Left forelimb (tissue), 1 donor: Measurements from ENCODE around the gene GAP43.
A peak's percentile ranks its signal among the peaks of the same experiment; 100 is the strongest.

Experiments
- DNase-seq: peaks from one replicate; pipeline ENCODE4 v3.0.0-alpha.2; 2018; ENCODE audit warnings: low spot score

Gene GAP43, protein sequence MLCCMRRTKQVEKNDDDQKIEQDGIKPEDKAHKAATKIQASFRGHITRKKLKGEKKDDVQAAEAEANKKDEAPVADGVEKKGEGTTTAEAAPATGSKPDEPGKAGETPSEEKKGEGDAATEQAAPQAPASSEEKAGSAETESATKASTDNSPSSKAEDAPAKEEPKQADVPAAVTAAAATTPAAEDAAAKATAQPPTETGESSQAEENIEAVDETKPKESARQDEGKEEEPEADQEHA

DNA sequence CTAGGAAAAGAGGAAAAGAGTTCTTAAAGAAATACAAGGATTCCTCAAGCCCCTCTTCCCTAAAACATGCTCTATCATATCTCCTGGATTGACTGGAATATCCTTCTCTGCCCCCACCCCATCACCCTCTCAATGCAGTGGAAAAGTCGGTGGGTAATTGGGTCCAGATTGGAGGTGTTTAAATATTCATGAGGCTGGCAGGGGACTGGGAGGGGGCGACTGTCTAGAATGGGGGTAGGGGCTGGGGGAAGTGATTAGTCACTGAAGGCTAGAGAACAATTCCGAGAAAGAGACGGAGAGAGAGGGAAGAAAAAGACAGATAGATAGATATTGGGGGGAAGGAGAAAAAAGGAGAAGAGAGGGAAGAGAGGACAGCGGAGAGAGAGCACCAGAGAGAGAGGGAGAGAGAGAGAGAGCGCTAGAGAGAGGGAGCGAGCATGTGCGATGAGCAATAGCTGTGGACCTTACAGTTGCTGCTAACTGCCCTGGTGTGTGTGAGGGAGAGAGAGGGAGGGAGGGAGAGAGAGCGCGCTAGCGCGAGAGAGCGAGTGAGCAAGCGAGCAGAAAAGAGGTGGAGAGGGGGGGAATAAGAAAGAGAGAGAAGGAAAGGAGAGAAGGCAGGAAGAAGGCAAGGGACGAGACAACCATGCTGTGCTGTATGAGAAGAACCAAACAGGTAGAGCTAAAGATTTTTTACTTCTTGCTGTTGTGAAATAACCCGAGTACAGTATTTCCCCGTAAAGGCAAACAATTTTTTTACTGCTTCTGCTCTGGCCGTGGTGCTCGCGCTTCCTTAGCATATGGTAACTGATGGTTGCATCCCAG lies at the start of gene GAP43:
TSS of gene GAP43 (plus strand) at position 467 of the 825 bp plus-strand sequence. CDS start at position 647, 180 bp downstream.
- DNase-seq = peak; percentile 77

DNA sequence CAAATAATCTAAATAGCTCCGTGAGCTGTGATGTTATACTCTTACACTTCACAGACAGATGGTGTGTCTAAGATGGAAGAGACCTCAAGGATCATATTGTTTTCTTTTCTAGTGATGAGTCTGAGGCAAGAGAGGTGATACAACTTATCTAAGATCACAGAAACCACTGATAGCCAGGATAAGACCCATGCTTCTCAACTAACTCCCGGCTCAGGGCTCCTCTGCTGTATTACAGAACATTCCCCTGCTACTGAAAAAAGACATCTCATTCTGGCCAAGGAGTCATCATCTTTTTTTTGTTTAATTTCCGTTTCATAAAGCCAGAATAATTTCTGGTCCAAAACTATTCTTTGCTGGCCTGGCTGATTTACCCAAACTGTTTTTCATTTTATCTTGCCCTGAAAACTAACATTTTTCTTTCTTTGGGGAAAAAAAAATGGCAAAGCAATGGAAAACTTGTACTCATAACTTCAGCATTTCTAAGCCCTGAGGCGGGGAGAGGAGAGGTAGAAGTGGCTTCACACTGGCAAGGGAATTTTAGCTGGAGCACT lies 46.9 kb upstream of the GAP43 start:
- no peak for DNase-seq

DNA sequence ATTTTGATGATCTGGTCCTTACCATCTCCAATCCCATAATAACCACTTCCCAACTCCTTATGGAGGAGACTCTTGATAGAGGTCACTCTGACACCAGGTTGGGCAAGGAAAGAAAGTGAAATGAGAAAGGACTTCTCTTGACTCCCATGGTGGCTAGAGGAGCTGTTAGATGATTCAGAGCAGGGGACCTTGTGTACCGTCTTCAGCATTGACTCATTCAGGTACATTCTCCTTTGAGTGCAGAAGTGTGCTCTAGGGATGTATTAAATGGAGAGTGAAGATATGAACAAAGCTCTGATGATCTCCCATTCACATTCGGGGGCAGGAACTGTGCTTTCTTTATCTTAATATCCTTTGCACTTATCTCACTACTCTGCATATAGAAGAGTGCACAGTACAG lies 46.3 kb upstream of the GAP43 start:
- DNase-seq = no peak

DNA sequence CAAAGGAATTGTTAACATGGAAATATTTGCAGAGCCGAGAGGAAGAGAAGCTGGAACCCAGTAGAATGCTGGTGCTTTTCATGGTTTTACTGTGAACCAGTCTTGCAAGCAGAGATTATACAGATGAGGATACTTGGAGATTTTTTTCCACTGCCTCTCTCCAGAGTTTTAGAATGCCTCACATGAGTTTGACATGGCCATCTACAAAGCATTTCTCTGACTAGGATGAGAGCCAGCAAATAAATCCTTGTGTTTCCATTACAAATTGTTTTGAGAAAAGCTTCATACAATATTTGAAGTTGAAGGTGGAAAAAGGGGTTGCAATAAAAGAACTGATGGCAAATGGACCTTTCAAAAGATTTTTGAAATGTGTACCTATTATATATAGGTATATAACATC lies 45.0 kb upstream of the GAP43 start:
- DNase-seq = no peak

DNA sequence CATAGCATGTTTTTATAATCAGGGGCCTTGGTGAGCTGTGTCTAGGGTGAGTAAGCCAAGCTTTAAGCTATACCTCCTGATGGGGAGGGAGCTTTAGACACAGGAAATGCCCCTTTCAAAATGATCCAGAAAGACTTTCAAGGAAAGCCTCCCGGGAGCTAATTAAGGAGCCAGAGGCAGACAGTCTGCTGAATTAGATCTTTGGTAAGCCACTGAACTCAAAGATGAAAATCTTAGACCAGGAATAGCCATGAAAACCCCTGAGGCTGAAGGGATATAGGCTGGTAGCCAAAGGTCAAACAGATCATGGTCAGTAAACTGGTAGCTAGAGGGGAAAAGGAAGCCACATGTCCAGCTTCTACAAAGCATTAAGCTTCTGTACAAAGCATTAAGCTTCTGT lies 42.7 kb upstream of the GAP43 start:
- DNase-seq = no peak

DNA sequence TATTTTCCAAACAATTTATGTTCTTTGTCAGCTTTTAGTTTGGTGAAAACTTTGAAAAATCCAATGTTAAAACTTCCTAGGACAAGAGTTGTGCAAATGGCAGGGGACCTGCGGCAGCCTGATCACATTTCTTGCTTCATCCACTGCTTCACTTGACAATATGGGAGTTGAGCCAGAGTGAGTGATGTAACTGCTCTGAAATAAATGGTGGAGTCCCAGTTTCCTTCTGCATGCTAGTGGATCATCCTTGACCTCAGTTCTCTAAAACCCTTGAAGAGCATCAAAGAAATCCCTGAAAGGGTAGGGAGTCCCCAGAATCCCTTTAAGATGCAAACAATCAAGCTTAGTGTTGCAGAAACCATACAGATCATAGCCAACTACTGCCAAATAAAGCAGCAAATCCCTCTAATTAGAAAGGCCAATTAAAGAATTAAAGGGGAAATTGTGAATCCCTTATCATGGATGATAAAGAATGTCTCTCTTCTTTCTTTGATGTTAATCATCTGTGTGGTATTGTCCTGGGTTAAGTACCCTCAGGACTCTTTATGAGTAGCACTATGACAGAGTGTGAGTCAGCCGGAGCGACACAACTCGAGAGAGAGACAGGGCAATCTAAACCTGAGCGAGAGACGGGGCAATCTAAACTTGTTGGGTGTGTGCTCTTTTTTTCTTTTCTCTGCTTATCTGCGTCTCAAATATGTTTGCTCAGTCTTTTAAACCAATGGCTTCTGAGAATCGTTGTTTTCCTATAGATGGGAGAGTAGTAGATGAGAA lies 41.8 kb upstream of the GAP43 start:
- no peak for DNase-seq

DNA sequence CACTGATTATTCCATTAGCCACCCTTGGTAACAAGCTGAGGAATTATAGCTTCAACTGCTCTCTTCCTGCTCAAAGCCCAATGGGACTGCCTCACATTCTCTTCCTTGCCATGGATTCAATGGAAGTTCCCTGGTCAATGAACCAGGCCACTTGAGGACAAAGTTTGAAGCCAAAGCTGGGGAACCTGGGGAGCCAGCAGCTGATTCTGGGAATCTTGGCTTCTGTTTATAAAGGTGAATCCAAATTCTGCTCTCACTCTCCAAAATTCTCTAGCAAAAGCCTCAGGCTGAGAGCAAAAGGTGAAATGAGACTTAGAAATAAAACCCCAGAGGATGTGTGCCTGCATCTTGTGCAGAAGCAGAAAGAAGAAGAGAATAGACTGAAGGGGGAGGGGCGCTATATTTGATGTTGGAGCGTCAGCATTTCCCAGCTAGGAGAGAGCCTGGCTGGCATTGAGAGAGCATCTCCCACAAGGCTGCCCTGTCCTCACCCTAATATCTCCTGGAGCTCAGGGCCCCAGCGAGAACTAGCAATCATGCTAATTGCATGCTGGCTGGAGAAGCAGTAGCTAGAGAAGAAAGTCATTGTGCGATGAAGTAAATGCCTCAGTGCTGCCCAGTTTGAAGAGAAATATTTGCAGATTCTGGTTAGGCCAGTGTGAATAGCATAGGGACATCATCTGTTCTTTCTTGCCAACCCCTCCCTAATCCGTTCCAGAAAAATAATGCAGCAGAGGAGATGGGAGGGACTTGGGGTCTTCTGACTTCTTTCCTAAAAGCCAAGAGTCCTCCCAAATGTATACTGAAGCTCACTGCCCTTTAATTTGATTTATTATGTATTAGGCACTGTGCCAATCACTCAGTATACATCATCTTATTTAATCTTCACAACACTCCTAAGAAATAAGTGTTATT lies 34.9 kb upstream of the GAP43 start:
- DNase-seq = no peak

DNA sequence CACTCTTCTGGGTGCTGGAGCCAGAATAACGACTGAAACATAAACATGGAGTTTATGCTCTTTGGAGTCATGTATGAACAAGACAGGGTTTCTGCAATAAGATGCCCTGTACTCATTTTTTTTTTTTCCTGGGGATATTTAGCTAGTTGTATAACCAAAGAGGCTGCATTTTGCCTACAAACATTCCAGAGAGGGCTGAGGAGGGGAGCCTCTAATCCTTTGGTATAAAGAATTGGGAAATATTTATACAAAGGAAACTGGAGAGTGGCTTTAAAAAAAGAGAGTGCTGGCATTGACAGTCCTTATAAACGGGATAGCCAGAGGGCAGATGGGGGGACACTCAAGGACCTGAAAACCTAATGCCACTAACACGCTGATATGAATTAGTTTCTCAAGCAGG lies 32.4 kb upstream of the GAP43 start:
- DNase-seq = no peak

DNA sequence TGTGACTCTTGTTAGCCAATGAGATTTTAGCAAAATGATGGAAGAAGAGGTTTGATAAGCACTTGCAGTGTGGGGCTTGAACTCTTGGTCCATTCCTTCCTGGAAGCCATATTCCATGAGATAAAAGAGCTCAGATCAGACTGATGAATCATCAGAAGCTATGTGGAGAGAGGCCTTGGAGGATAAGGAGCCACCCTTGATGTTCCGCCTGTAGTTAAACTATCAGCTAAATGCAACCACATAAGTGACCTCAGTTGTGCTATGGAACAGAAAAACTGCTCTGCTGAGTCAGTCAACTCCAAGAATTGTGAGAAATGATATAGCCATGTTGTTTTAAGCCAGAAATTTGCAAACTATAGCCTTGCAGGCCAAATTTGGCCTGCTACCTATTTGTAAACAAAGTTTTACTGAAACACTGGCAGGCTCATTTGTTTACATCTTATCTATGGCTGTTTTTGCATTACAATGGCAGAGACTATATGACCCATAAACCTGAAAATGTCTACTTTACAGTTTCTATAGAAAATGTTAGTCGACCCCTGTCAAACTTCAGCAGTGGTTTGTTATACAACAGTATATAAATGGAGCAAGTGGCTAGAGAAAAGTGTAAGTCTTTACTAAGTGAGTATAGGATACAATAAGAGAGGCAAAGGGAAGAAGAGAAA lies 27.6 kb upstream of the GAP43 start:
- DNase-seq = no peak

DNA sequence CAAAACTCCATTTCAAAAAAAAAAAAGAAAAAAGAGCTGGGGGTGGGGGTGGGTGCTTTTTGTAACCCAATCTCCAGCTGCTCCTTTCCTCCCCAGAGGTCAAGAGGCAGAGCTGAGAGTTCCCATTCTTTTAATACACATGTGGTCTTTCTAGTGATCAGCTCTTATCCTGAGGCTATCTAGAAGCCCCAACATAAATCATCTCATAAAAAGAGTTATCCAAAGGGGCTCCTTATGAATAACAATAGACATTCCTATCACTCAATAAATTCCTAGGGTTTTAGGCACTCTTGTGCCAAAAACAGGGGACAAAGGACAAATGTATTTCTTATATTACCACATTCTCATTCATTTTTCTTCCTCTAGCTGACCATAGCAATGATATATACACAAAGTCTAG lies 25.1 kb upstream of the GAP43 start:
- DNase-seq = no peak

DNA sequence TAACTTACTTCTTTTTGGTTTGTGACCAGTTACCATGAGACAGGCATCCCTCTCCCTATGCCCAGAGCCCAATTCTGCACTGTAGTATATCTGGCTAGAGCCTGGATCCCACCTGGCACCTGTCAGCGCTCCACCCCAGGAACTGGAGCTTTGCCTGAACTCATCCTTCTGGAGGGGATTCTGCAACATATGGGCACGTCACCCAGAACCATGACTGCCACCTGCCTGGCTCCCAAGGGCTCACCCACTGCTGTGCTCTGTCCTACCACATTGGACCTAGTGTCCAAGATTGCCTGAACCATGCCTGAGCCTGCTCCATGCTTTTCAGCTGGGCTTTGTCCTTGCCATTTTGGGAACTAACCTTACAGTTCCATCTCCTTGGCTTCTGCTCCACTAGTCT lies 21.1 kb upstream of the GAP43 start:
- DNase-seq = no peak

DNA sequence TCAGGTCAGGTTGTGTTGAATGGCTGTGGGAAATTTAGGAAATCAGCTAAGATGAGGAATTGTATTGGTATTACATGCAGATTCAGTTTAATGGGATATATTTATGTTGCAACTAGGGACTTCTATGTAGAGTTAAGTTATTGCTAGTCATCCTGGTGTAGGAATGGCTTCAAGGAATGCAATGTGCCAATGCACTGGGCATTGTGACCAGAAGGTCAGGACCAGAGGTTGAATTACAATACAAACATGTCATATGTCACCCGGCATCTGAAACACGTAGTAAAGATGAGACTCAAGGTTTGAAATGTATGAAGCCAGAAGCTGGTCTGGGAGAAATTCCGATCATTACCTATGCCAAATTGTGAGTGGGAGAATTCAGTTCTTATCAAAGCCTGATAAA lies 11.7 kb upstream of the GAP43 start:
- DNase-seq = no peak

DNA sequence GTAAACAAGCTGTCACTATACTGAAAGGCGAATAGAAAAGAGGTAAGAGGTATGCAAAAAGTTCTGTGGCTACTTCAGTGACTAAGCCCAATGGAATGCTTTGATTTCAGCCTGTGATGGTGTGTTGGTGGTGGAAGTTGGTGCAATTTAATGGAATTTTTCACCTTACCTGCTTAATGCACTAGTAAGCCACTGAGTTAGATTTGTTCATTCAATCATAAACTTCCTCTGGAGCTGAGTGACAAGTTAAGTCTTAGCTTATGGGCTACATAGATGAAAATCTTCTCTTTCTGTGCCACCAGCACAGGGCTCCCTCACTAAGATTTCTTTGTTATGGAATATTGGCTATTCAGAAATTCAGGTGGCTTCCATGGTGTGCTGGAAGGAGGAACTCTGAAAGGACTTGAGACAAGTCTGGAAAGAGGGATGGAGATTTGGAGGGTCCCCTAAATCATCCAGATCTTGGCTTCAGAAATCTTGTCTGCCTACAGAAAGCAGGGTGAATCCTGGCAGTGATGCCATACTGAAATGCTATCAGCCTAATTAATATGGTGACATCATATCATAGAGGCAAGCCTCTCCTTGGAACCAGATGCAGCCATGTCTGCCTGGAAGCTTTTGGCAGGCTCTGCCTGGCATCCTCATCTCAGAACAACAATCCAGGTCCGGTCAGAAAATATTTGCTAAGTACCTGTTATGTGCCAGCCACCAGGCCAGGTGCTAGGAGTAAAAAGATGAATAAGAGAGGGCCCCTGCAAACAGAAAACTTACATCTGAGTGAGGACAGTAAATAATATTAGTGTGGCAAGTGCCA lies 8.1 kb upstream of the GAP43 start:
- DNase-seq = no peak

DNA sequence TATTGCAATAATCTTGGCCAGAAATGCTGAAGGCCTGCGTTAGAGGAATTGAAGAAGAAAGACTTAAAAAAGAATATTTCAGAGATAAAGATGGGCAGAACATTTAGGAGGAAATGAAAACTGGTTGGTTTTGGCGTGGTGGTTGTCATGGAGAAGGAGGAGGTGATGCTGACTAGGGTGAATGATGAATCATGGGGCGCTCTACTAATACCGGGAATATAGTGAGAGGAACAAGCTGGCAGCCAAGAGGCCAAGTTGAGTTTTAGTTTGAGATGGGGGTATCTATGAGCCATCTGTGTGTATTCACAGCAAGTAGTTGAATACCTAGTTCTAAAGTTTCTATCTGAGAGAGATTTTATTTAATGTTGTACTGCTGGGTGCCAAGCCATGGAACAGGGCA lies 6.8 kb upstream of the GAP43 start:
- DNase-seq = no peak

DNA sequence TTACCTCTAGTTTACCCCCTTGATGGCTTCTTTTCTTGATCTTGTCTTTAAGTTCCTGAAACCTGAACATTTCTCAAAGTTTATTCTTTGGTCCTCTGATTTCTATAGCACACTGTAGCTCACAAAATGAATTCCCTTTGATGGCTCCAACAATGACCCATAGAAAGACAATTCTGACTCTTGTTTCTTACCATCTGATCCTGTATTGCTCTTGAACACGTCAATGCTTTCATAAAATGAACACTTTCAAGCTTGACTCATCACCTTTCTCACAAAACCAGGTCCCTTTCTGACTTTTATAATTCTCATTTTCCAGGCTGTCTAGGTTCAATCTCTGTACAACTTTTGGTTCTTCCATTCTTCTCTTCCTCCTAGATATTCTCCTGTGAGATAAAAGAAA lies 5.7 kb upstream of the GAP43 start:
- DNase-seq = no peak

DNA sequence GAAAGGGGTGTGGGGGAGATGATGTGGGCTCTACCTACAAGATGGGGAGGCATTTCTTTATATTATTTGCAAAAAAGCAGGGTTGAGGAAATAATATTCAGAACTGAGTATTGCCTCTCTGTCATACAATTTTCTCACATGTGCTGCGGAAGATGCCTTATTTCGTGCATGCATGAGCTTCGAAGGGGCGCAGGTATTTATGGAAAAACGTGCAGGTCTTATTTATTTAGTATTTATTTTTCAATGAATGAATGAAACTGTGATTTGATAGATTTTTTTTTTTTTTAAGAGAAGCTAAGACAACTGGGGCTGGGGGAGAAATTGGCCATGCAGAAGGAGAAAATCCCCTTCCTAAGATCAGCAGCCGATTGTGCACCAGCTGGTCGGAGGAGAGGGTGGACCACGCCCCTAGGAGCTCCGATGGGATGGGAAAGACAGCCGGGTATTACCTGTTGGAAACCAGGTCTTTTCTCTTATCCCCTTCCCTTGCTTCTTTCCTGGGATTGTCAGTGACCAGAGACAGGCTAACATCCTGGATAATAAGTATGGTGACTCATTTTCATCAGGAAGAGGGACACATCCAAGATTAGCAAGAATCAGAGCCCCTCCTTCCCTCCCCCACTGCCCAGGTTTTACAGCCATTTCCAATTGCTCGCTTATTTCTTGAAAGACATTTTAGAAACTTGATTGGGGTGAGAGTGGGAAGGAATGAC lies 875 bp downstream of the GAP43 start:
- DNase-seq = no peak

DNA sequence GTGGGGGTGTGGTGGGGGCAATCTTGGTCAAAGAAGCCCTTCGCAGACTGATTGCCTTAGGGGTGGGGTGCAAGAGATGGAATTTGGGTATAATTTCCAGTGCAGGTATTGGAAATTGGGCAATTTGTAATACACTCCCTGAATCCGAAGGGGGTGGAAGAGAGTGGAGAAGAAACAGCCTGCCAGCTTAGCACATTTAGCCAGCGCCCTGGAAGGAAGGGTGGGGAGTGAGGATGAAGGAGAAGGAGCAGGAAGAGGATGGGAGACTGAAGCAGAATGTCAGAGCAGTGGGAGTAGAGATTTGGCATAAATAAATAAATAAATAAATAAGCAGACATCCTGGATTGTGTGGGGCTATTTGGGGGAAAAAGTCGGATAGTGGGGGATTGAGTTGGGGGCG lies 1.6 kb downstream of the GAP43 start:
- DNase-seq = no peak

DNA sequence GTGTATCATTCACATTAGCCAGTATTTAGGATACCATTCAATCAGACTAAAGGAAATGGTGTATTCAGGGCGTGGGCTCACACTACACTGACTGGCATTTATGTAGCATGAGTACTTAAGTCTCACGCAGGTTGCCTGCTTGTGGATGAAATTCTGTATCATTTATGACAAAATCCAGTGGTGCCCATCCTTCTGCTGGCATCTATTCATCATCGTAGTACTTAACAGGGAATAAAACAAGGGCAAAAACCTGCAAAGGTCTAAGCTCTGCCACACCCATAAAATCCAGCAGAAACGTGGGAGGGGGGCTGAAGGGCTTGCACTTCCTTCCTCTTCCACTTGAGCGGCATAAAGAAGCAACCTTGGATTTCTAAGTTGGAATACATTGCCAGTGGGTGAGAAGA lies 2.7 kb downstream of the GAP43 start:
- no peak for DNase-seq

DNA sequence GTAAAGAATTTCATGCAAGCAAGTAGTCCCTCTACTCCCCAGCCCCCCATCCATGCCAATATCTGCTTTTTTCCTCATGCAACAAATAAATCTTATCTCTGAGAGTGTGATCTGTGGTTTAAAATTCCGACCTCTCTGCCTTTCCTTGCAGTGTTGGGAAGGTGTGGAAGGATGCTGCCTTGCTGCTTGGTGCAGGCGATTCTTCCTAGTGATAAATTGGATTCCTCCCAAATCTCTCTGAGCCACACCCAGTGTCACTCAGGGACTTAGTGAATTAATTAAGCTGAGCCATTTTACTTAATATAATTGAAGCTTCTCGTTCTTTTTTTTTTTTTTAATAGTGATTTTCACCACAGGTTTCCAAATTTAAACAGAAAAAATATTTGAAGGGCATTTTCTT lies 3.4 kb downstream of the GAP43 start:
- DNase-seq = no peak
